ENCODE results near the gene TP63.
"Not testable (repeated sequence)": the region's sequence is repeated elsewhere in the genome, so short reads cannot be mapped to it uniquely, and the experiment has no call there.

Gene TP63

GRCh38 chr3:189631373-189631408 is at the start of gene TP63:
TP63 (plus strand) TSS chr3:189631389; CDS start chr3:189631516, 127 bp downstream.
- no peak for DNase-seq (ENCODE audit: low read depth)

GRCh38 chr3:189582179-189582578 is 49.0 kb upstream of the TP63 start:
- no peak for DNase-seq (ENCODE audit: low read depth)

- DNase-seq (ENCODE audit: low read depth): no peak
Measured at GRCh38 chr3:189584645-189585044, 46.5 kb upstream of the TP63 start.

- no peak for DNase-seq (ENCODE audit: low read depth)
Measured at GRCh38 chr3:189586941-189587663, 44.1 kb upstream of the TP63 start.

- DNase-seq (ENCODE audit: low read depth): no peak
Measured at GRCh38 chr3:189587664-189588040, 43.5 kb upstream of the TP63 start.

- DNase-seq (ENCODE audit: low read depth): no peak
Measured at GRCh38 chr3:189588070-189588469, 43.1 kb upstream of the TP63 start.

GRCh38 chr3:189588475-189589178 is 42.6 kb upstream of the TP63 start:
- no peak for DNase-seq (ENCODE audit: low read depth)

GRCh38 chr3:189589179-189589569 is 42.0 kb upstream of the TP63 start:
- DNase-seq (ENCODE audit: low read depth): no peak

- DNase-seq (ENCODE audit: low read depth): no peak
Measured at GRCh38 chr3:189590223-189590622, 41.0 kb upstream of the TP63 start.

- DNase-seq (ENCODE audit: low read depth): no peak
Measured at GRCh38 chr3:189593581-189593980, 37.6 kb upstream of the TP63 start.

- DNase-seq (ENCODE audit: low read depth): not testable (repeated sequence)
Measured at GRCh38 chr3:189596078-189596979, 34.9 kb upstream of the TP63 start.

- DNase-seq (ENCODE audit: low read depth): no peak
Measured at GRCh38 chr3:189597918-189598317, 33.3 kb upstream of the TP63 start.

GRCh38 chr3:189598530-189599225 is 32.5 kb upstream of the TP63 start:
- no peak for DNase-seq (ENCODE audit: low read depth)

- DNase-seq (ENCODE audit: low read depth): no peak
Measured at GRCh38 chr3:189602471-189602870, 28.7 kb upstream of the TP63 start.

- no peak for DNase-seq (ENCODE audit: low read depth)
Measured at GRCh38 chr3:189605717-189606116, 25.5 kb upstream of the TP63 start.

- DNase-seq (ENCODE audit: low read depth): no peak
Measured at GRCh38 chr3:189606774-189607173, 24.4 kb upstream of the TP63 start.

GRCh38 chr3:189612641-189613040 is 18.5 kb upstream of the TP63 start:
- DNase-seq (ENCODE audit: low read depth): not testable (repeated sequence)

GRCh38 chr3:189613122-189613521 is 18.1 kb upstream of the TP63 start:
- no peak for DNase-seq (ENCODE audit: low read depth)

GRCh38 chr3:189621948-189622603 is 9.1 kb upstream of the TP63 start:
- DNase-seq (ENCODE audit: low read depth): no peak

- DNase-seq (ENCODE audit: low read depth): no peak
Measured at GRCh38 chr3:189622629-189623028, 8.6 kb upstream of the TP63 start.

GRCh38 chr3:189624130-189624529 is 7.1 kb upstream of the TP63 start:
- DNase-seq (ENCODE audit: low read depth): no peak

GRCh38 chr3:189625071-189625470 is 6.1 kb upstream of the TP63 start:
- DNase-seq (ENCODE audit: low read depth): no peak
